Muscle layer of colon (tissue), 2 donors: ENCODE measurements around the gene TRIM33.
A peak's percentile ranks its signal among the peaks of the same experiment; 100 is the strongest.

ENCODE experiments used
- H3K27ac ChIP-seq: one replicate; pipeline ENCODE4 v1.7.0; 2013; ENCODE audit warnings: low read depth, mild to moderate bottlenecking, low read length, moderate library complexity
- H3K27me3 ChIP-seq, 2 donors: one replicate each; pipeline ENCODE4 v1.7.0; 2013; ENCODE audit warnings: low read length in 2 of 2, mild to moderate bottlenecking in 2 of 2; ENCODE audit not compliant: insufficient read depth in 2 of 2, control insufficient read depth in 1 of 2
- H3K36me3 ChIP-seq: one replicate; pipeline ENCODE4 v1.7.0; 2013; ENCODE audit warnings: mild to moderate bottlenecking, low read length; ENCODE audit not compliant: insufficient read depth
- H3K4me1 ChIP-seq: one replicate; pipeline ENCODE4 v1.7.0; 2013; ENCODE audit warnings: mild to moderate bottlenecking, low read length; ENCODE audit not compliant: insufficient read depth
- H3K4me3 ChIP-seq, 2 donors: one replicate each; pipeline ENCODE4 v1.7.0; 2013; ENCODE audit warnings: low read length in 2 of 2, low read depth in 1 of 2, mild to moderate bottlenecking in 1 of 2, moderate library complexity in 1 of 2
- H3K9ac ChIP-seq: one replicate; pipeline ENCODE4 v1.7.0; 2013; ENCODE audit warnings: low read length
- H3K9me3 ChIP-seq: one replicate; pipeline ENCODE4 v1.7.0; 2013; ENCODE audit warnings: mild to moderate bottlenecking, low read length
- donor health status: abdominal sarcoma.
- donor health status: Adenocarcinoma of cecum.

The TRIM33 gene

DNA sequence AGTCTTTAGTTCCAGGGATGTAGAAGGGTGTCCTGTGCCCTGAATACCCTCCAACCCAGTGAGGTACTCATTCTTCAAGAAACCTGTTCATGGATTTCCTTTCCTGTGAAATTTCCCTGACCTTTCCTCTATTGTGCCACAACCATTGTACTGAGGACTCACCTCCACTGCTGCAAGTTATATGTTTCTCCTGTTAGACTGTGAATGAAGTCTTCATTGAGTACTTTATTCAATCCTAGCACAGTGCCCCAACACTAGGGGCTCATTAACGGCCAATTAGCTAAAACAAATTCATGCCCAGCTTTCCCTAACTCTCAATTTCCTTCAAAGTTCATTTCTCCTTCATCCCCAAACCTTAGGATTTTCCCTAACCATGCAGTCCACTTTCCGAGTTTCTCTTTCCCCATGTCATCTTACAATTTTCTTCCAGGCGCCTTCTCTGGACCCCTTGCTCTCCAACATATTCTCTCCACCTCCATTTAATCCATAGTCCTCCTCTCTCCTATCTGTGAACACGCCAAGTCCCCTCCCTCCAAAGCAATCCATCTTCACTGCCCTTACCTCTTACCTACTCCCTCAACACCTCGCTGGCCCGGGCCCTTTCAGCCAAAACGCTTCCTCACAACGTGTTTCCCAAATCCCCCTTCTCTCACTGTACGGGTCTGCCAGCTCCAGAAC is 1.3 kb downstream of the TRIM33 start:
- H3K27me3 ChIP-seq, result no peaks in the 10 kb centered on the region
- no peaks in the 10 kb centered on the region for H3K9me3 ChIP-seq
- H3K4me3 ChIP-seq, result peak overlapping the region; percentile 82 to 90
- H3K4me1 ChIP-seq, result peaks cover 38% of the 10 kb centered on the region
- H3K27ac ChIP-seq, result peak overlapping the region; percentile 85
- peak overlapping the region; percentile 75 for H3K9ac ChIP-seq
- H3K36me3 ChIP-seq, result no peaks in the 10 kb centered on the region

DNA sequence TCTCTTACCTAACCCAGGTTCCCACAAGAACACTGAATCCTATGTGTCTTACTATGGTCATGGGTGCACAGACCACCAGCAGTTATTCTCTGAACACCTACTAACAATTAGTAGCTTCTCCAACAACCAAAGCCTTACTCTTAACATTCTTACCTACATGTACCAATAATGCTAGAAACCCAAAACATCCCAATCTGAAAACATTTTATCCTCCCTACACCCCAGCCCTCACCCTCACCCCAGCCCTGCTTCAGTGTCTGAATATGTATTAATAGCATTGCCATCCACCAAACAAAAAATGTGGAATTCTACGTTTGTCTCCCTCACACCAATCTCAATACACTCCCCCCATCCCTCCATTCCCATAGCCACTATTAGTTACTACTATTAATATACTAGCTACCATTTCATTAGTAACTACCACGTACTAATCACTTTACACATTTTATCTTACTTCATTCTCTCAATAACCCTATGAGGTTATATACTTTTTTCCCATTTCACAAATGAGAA is 2.6 kb downstream of the TRIM33 start:
- Histone ChIP-seq H3K9me3 (no peaks in the 10 kb centered on the region), H3K4me1 (peaks cover 38% of the 10 kb centered on the region), H3K27me3 (no peaks in the 10 kb centered on the region), H3K27ac (no peak overlapping the region), H3K9ac (no peak overlapping the region), H3K36me3 (no peaks in the 10 kb centered on the region), H3K4me3 (peak overlapping the region in 1 of 2 donors; percentile 82)

DNA sequence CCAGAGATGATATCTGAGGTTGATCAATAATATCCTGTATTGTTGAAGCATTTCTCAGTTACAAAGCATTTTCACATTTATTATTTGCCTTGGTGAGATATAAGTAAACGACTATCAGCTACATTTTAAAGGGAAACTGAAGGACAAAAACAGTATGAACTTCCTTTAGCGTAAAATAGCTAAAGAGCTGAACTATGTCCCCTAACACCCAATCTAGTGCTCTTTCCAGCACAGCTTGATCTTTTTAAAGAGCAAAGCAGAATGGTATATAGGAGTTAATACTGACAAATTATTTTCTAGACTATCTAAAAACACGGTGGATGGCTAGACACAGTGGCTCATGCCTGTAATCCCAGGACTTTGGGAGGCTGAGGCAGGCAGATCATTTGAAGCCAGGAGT is 3.5 kb downstream of the TRIM33 start:
- Histone ChIP-seq H3K9me3 (no peaks in the 10 kb centered on the region), H3K4me3 (no peak overlapping the region), H3K27ac (no peak overlapping the region), H3K9ac (no peak overlapping the region), H3K27me3 (no peaks in the 10 kb centered on the region), H3K4me1 (peaks cover 38% of the 10 kb centered on the region), H3K36me3 (no peaks in the 10 kb centered on the region)

DNA sequence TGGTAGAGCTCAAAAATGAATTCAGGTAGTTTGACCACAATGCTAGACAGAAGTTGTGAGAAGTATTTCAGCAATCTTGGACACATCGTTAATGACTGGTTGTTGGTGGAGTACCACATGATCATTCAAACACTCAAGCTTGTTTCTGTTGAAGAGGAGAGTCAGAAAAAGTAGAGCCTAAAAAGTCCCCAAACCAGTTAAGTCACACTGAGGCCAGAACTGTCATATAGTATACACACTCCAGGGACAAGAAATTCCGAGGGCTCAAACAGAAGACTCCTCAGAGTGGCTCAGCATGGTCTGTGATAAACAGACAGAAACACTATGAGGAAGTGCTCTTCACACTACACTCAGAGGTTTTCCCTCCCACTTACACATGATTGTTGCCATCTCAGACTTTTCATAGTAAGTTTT is 5.8 kb downstream of the TRIM33 start:
- H3K9ac ChIP-seq, result no peak overlapping the region
- H3K36me3 ChIP-seq, result no peaks in the 10 kb centered on the region
- H3K9me3 ChIP-seq, result no peaks in the 10 kb centered on the region
- no peaks in the 10 kb centered on the region for H3K27me3 ChIP-seq
- peaks cover 39% of the 10 kb centered on the region for H3K4me1 ChIP-seq
- no peak overlapping the region for H3K27ac ChIP-seq
- no peak overlapping the region for H3K4me3 ChIP-seq

DNA sequence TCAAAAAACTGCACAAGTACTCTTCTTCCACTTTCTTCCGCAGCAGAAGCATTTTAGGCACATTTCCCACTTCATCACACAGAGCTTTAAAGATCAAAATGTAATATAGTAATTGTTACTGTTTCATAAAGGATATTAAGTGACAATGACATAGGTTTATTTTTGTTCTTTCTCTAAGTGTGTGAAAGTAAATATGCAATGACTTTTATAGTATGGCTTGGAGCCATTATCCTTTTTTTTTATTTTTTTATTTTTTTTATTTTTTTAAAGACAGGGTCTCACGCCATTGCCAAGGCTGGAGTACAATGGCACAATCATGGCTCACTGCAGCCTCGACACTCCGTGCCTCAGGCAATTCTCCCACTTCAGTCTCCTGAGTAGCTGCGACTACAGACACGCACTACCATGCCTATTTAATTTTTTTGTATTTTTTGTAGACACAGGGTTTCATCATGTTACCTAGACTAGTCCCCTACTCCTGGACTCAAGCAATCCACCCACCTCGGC is 7.0 kb downstream of the TRIM33 start:
- Histone ChIP-seq H3K9ac (no peak overlapping the region), H3K4me3 (no peak overlapping the region), H3K4me1 (peaks cover 28% of the 10 kb centered on the region), H3K27ac (no peak overlapping the region), H3K27me3 (no peaks in the 10 kb centered on the region), H3K9me3 (no peaks in the 10 kb centered on the region), H3K36me3 (no peaks in the 10 kb centered on the region)

DNA sequence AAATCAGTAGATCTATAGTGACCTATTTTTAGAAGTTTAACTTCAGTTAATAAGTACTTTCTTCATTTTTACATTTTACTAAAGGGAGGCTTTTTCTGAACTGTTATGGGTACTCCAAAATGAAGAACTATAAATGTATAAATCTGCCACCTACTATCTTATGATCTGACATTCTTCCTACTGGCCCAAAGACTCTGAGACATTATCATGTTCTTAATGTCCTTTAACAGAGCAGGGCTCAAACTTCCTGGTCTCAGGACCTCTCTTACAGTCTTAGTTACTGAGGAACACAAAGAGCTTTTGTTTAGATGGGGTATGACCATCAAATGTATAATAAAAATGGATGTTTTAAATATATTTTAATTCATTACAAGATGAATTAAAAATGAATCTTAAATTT is 8.9 kb downstream of the TRIM33 start:
- no peak overlapping the region for H3K27ac ChIP-seq
- H3K9me3 ChIP-seq, result no peaks in the 10 kb centered on the region
- H3K27me3 ChIP-seq, result no peaks in the 10 kb centered on the region
- no peaks in the 10 kb centered on the region for H3K36me3 ChIP-seq
- no peak overlapping the region for H3K9ac ChIP-seq
- H3K4me3 ChIP-seq, result no peak overlapping the region
- peaks cover 9% of the 10 kb centered on the region for H3K4me1 ChIP-seq

DNA sequence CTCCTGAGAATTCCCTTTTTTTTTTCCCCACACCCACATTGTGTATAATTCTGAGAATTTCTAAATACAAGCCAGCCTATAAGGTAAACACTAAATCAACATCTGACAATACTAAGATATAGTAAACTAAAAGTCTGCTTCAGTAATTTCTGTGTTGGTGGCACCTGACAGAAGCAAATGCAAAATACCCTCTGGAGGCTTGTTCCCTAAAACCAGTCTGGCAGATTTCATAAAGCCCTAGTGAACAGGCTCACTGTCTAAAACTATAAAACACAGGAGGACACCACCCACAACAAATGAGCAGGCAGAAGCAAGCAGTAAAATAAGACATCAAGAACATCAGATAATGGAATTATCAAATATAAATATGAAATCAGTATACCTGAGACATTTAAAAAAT is 11.5 kb downstream of the TRIM33 start:
- no peak overlapping the region for H3K4me3 ChIP-seq
- H3K9me3 ChIP-seq, result no peaks in the 10 kb centered on the region
- H3K27me3 ChIP-seq, result no peaks in the 10 kb centered on the region
- no peak overlapping the region for H3K27ac ChIP-seq
- H3K9ac ChIP-seq, result no peak overlapping the region
- no peaks in the 10 kb centered on the region for H3K36me3 ChIP-seq
- H3K4me1 ChIP-seq, result peaks cover 11% of the 10 kb centered on the region

DNA sequence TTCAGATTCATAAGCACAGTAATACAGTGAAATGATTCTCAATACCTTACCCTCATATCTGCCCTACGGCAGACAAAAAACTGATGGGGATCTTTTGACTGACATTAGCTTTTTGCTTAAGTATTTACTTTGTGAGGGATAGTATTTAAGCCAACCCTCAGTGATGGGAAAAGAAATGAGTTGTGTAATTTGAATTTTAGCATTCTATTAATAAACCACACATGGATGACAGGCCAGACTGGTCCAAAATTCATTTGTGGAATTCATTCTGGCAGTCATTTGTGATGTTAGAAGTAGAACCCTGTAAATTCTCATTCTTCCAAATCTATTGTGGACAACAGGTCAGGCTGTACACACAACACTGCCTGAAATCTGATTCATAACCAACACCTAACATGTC is 14.9 kb downstream of the TRIM33 start:
- no peaks in the 10 kb centered on the region for H3K27me3 ChIP-seq
- H3K4me3 ChIP-seq, result no peak overlapping the region
- no peaks in the 10 kb centered on the region for H3K9me3 ChIP-seq
- H3K4me1 ChIP-seq, result peaks cover 6% of the 10 kb centered on the region
- no peaks in the 10 kb centered on the region for H3K36me3 ChIP-seq
- H3K9ac ChIP-seq, result no peak overlapping the region
- H3K27ac ChIP-seq, result no peak overlapping the region

DNA sequence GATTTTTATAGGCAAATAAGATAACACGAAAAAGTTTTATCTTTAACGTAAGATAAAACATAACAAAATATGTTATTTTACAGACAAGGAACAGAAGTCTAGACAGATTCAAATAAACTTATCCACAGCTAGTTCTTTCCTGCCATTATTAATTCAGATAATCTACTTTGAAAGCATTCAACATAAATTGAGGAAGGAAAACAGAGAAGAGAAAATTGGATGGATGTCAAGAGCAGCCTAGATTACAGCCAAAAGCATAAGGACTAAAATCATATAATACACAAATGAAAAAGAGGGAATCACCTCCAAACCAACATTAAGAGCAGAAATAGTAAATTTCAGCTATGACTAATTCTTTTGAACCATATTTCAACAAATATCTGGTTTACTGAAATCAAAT is 15.5 kb downstream of the TRIM33 start:
- H3K9ac ChIP-seq, result no peak overlapping the region
- H3K4me1 ChIP-seq, result peaks cover 6% of the 10 kb centered on the region
- no peaks in the 10 kb centered on the region for H3K9me3 ChIP-seq

DNA sequence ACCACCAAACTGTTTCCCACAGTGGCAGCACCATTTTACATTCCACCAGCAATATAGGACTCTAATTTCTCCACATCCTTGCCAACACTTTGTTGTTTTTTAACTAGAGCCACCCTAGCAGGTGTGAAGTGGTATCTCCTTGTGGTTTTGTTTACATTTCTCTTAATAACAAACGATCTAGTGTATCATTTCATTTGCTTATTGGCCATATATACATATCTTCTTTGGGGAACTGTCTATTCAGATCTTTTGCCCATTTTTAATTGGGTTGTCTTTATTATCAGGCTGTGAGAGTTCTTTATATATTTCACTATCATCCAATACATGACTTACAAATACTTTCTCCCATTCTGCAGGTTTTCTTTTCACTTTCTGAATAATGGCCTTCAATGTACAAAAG is 18.0 kb downstream of the TRIM33 start:
- no peak overlapping the region for H3K4me3 ChIP-seq
- no peak overlapping the region for H3K27ac ChIP-seq
- no peaks in the 10 kb centered on the region for H3K27me3 ChIP-seq
- H3K36me3 ChIP-seq, result no peaks in the 10 kb centered on the region
- no peak overlapping the region for H3K9ac ChIP-seq
- no peaks in the 10 kb centered on the region for H3K9me3 ChIP-seq
- peaks cover 6% of the 10 kb centered on the region for H3K4me1 ChIP-seq

More for the DNA sequence above, 15.5 kb downstream of the TRIM33 start:
- Histone ChIP-seq H3K36me3 (no peaks in the 10 kb centered on the region), H3K27ac (no peak overlapping the region), H3K4me3 (no peak overlapping the region), H3K27me3 (no peaks in the 10 kb centered on the region)

DNA sequence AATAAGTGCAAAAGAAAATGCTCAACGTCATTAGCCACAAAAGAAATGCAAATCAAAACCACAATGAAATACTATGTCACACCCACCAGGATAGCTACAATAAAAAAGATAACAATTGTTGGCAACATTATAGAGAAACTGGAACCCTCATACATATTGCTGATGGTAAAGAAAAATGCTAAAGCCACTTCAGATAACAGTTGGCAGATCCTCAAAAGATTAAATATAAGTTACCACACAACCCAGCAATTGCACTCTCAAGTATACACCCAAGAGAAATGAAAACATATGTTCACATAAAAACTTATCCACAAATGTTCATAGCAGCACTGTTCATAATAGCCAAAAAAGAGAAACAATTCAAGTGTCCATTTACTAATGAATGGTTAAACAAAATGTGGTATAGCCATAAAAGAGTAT is 20.7 kb downstream of the TRIM33 start:
- H3K4me3 ChIP-seq, result no peak overlapping the region
- H3K9me3 ChIP-seq, result no peaks in the 10 kb centered on the region
- no peak overlapping the region for H3K27ac ChIP-seq
- H3K36me3 ChIP-seq, result no peaks in the 10 kb centered on the region
- H3K27me3 ChIP-seq, result no peaks in the 10 kb centered on the region
- H3K4me1 ChIP-seq, result no peaks in the 10 kb centered on the region
- no peak overlapping the region for H3K9ac ChIP-seq

DNA sequence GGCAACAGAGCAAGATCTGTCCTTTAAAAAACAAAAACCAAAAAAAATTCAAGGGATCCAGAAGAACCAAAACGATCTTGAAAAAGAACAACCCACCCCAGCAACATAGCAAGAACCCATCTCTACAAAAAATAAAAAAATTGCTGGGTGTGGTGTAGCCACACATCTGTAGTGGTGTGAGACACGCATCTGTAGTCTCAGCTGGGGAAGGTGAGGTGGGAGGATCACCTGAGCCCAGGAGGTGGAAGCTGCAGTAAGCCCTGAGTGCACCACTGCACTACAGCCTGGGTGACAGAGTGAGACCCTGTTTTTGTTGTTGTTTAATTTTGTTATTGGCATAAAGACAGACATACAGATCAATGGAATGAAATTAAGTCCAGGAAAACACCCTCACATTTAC is 22.3 kb downstream of the TRIM33 start:
- no peaks in the 10 kb centered on the region for H3K36me3 ChIP-seq
- no peak overlapping the region for H3K4me3 ChIP-seq
- no peak overlapping the region for H3K27ac ChIP-seq
- no peak overlapping the region for H3K9ac ChIP-seq
- no peaks in the 10 kb centered on the region for H3K4me1 ChIP-seq
- H3K27me3 ChIP-seq, result no peaks in the 10 kb centered on the region
- H3K9me3 ChIP-seq, result no peaks in the 10 kb centered on the region
